ENCODE results near the gene EML3. TPM values are rescaled to one million over a fixed set of nuclear protein-coding genes. Genes with fewer than 3 reads are reported as not detected.
A peak's percentile ranks its signal among the peaks of the same experiment; 100 is the strongest.

Gene EML3
- total and polyA plus RNA-seq, 2 of the 13 experiments (the other 11 are each of a cell fraction or from before 2014, with no cell fraction given) = 10.6 to 12.3 TPM

DNA sequence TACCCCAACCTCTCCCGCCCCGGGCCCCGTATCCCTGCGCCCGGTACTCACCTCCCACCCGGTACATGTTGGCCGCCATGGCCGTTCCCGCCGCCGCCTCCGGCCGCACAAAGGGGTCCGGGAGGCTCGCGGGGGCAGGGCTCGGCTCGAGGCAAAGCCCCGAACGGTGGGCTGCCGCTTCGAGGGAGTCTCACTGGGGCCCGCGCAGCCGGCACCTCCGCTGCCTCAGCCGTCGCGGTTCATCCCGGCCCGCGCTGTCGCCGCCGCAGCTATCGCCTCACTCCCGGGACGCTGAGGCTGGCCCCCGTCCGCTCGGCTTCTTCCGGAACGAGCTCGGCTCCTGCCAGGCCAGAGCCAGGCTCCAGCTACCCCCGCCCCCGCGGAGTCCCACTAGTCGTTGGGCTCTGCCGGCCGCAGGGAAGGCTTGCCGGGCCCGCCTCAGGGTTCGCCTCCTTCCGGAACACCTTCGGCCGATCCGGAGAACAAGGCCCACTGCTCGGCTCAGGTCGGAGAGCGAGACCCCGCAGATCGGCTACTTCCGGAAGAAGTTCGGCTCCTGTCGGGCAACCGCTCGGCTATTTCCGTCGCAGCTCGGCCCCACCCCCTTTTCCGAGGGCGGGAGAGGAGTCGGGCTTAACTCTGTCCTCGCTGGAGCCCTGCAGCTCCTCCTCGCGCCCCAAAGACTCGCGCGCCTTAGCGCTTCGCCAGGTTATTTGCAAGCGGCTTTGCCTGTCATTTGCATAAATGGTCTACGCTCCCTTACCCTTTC is 11.0 kb downstream of the EML3 start, which contains the start of gene MTA2 (continued):
- TF ChIP-seq ZNF629 (CRISPR knock-in tag; conservative IDR thresholded peaks at IDR 0.05) (no peak), HMGA1 (CRISPR knock-in tag; conservative IDR thresholded peaks at IDR 0.05) (no peak), SMYD3 (CRISPR knock-in tag; IDR thresholded peaks at IDR 0.05) (no peak), ZNF253 (CRISPR knock-in tag; IDR thresholded peaks at IDR 0.05; ENCODE audit: borderline replicate concordance) (no peak), ZNF292 (CRISPR knock-in tag; IDR thresholded peaks at IDR 0.05; ENCODE audit: borderline replicate concordance, low read depth) (no peak), ZBTB42 (CRISPR knock-in tag; IDR thresholded peaks at IDR 0.05) (no peak), ZNF10 (CRISPR knock-in tag; IDR thresholded peaks at IDR 0.05; ENCODE audit: borderline replicate concordance, low read depth) (no peak), RBAK (CRISPR knock-in tag; IDR thresholded peaks at IDR 0.05) (no peak), CAMTA2 (CRISPR knock-in tag; IDR thresholded peaks at IDR 0.05; ENCODE audit: borderline replicate concordance) (no peak), THAP11 (CRISPR knock-in tag; IDR thresholded peaks at IDR 0.05) (peak; percentile 44; the same call in 1 of the 2 replicates), ZNF577 (CRISPR knock-in tag; IDR thresholded peaks at IDR 0.05; ENCODE audit: borderline replicate concordance, low read depth) (no peak), JARID2 (CRISPR knock-in tag; IDR thresholded peaks at IDR 0.05; ENCODE audit: insufficient replicate concordance) (no peak), CENPT (CRISPR knock-in tag; IDR thresholded peaks at IDR 0.05; ENCODE audit: low read depth) (no peak), PHB2 (IDR thresholded peaks at IDR 0.05; ENCODE audit: partially characterized antibody) (no peak), GATA4 (IDR thresholded peaks at IDR 0.05; ENCODE audit: borderline replicate concordance, low read depth) (no peak), ZNF335 (CRISPR knock-in tag; IDR thresholded peaks at IDR 0.05) (no peak)
- TF ChIP-seq, protein P1, sequence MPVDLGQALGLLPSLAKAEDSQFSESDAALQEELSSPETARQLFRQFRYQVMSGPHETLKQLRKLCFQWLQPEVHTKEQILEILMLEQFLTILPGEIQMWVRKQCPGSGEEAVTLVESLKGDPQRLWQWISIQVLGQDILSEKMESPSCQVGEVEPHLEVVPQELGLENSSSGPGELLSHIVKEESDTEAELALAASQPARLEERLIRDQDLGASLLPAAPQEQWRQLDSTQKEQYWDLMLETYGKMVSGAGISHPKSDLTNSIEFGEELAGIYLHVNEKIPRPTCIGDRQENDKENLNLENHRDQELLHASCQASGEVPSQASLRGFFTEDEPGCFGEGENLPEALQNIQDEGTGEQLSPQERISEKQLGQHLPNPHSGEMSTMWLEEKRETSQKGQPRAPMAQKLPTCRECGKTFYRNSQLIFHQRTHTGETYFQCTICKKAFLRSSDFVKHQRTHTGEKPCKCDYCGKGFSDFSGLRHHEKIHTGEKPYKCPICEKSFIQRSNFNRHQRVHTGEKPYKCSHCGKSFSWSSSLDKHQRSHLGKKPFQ (CRISPR knock-in tag; IDR thresholded peaks at IDR 0.05; ENCODE audit: insufficient replicate concordance) = peak; percentile 56
- TF ChIP-seq, protein P2, sequence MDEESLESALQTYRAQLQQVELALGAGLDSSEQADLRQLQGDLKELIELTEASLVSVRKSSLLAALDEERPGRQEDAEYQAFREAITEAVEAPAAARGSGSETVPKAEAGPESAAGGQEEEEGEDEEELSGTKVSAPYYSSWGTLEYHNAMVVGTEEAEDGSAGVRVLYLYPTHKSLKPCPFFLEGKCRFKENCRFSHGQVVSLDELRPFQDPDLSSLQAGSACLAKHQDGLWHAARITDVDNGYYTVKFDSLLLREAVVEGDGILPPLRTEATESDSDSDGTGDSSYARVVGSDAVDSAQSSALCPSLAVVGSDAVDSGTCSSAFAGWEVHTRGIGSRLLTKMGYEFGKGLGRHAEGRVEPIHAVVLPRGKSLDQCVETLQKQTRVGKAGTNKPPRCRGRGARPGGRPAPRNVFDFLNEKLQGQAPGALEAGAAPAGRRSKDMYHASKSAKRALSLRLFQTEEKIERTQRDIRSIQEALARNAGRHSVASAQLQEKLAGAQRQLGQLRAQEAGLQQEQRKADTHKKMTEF (CRISPR knock-in tag; IDR thresholded peaks at IDR 0.05) = peak; percentile 77; the same call in 1 of the 2 replicates
- TF ChIP-seq, protein P3, sequence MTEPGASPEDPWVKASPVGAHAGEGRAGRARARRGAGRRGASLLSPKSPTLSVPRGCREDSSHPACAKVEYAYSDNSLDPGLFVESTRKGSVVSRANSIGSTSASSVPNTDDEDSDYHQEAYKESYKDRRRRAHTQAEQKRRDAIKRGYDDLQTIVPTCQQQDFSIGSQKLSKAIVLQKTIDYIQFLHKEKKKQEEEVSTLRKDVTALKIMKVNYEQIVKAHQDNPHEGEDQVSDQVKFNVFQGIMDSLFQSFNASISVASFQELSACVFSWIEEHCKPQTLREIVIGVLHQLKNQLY (CRISPR knock-in tag; IDR thresholded peaks at IDR 0.05) = no peak
- TF ChIP-seq, protein P4, sequence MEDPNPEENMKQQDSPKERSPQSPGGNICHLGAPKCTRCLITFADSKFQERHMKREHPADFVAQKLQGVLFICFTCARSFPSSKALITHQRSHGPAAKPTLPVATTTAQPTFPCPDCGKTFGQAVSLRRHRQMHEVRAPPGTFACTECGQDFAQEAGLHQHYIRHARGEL (CRISPR knock-in tag; IDR thresholded peaks at IDR 0.05) = no peak
- TF ChIP-seq, protein P5, sequence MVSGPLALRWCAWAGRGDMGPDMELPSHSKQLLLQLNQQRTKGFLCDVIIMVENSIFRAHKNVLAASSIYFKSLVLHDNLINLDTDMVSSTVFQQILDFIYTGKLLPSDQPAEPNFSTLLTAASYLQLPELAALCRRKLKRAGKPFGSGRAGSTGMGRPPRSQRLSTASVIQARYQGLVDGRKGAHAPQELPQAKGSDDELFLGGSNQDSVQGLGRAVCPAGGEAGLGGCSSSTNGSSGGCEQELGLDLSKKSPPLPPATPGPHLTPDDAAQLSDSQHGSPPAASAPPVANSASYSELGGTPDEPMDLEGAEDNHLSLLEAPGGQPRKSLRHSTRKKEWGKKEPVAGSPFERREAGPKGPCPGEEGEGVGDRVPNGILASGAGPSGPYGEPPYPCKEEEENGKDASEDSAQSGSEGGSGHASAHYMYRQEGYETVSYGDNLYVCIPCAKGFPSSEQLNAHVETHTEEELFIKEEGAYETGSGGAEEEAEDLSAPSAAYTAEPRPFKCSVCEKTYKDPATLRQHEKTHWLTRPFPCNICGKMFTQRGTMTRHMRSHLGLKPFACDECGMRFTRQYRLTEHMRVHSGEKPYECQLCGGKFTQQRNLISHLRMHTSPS (CRISPR knock-in tag; IDR thresholded peaks at IDR 0.05; ENCODE audit: low read depth) = no peak
- TF ChIP-seq, protein P6, sequence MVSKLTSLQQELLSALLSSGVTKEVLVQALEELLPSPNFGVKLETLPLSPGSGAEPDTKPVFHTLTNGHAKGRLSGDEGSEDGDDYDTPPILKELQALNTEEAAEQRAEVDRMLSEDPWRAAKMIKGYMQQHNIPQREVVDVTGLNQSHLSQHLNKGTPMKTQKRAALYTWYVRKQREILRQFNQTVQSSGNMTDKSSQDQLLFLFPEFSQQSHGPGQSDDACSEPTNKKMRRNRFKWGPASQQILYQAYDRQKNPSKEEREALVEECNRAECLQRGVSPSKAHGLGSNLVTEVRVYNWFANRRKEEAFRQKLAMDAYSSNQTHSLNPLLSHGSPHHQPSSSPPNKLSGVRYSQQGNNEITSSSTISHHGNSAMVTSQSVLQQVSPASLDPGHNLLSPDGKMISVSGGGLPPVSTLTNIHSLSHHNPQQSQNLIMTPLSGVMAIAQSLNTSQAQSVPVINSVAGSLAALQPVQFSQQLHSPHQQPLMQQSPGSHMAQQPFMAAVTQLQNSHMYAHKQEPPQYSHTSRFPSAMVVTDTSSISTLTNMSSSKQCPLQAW (CRISPR knock-in tag; IDR thresholded peaks at IDR 0.05) = 0 out of 2 replicates have a peak, but pooled peaks have one; percentile 58

Measured in HepG2 (cell line).